OCI-LY1 (cell line): ENCODE data around the gene ATF6.

Experiments used
- H2AFZ ChIP-seq: fragments of 200-600 bp; sonication (generic), shearing (Covaris generic); 2 replicates; pipeline ENCODE4 v1.6.0; 2014; ENCODE audit warnings: antibody characterized with exemption, mild to moderate bottlenecking, low read length
- H3F3A ChIP-seq: fragments of 200-600 bp; sonication (generic), shearing (Covaris generic); 2 replicates; pipeline ENCODE4 v1.6.0; 2014; ENCODE audit warnings: mild to moderate bottlenecking, antibody characterized with exemption, low read length, moderate library complexity; ENCODE audit not compliant: insufficient read depth
- H3K27ac ChIP-seq: fragments of 200-600 bp; sonication (generic); 2 replicates; pipeline ENCODE4 v1.5.1; 2014; ENCODE audit warnings: low read length, mixed run types, mild to moderate bottlenecking, low read depth; ENCODE audit not compliant: poor library complexity, severe bottlenecking
- H3K27me3 ChIP-seq: fragments of 200-600 bp; sonication (generic); 2 replicates; pipeline ENCODE4 v1.6.0; 2014; ENCODE audit warnings: antibody characterized with exemption, mild to moderate bottlenecking, low read length, moderate library complexity; ENCODE audit not compliant: insufficient read depth
- H3K36me3 ChIP-seq: fragments of 200-600 bp; sonication (generic); 2 replicates; pipeline ENCODE4 v1.6.1; 2014; ENCODE audit warnings: mild to moderate bottlenecking, antibody characterized with exemption, low read length, moderate library complexity, mixed read lengths; ENCODE audit not compliant: insufficient read depth
- H3K4me1 ChIP-seq: fragments of 200-600 bp; sonication (generic); 2 replicates; pipeline ENCODE4 v1.5.1; 2014; ENCODE audit warnings: mild to moderate bottlenecking, low read length, moderate library complexity; ENCODE audit not compliant: insufficient read depth, severe bottlenecking
- H3K4me2 ChIP-seq: fragments of 200-600 bp; sonication (generic), shearing (Covaris generic); 2 replicates; pipeline ENCODE4 v1.6.1; 2014; ENCODE audit warnings: low read length
- H3K4me3 ChIP-seq: fragments of 200-600 bp; sonication (generic); 2 replicates; pipeline ENCODE4 v1.5.1; 2014; ENCODE audit warnings: low read length, low read depth, mild to moderate bottlenecking, mixed read lengths; ENCODE audit not compliant: poor library complexity, severe bottlenecking
- H3K79me2 ChIP-seq: fragments of 200-600 bp; shearing (Covaris generic); 2 replicates; pipeline ENCODE4 v1.6.1; 2016; ENCODE audit warnings: mixed run types, low read length, mixed read lengths; ENCODE audit not compliant: insufficient read depth
- H3K9ac ChIP-seq: fragments of 200-600 bp; sonication (generic), shearing (Covaris generic); 2 replicates; pipeline ENCODE4 v1.6.1; 2014; ENCODE audit warnings: mild to moderate bottlenecking, low read length, mixed read lengths
- H3K9me2 ChIP-seq: fragments of 200-600 bp; sonication (generic), shearing (Covaris generic); 2 replicates; pipeline ENCODE4 v1.6.1; 2014; ENCODE audit warnings: low read depth, mild to moderate bottlenecking, low read length, mixed read lengths
- H3K9me3 ChIP-seq: fragments of 200-600 bp; shearing (Covaris generic); 2 replicates; pipeline ENCODE4 v1.6.1; 2014; ENCODE audit warnings: low read length, mixed read lengths
- H4K20me1 ChIP-seq: fragments of 200-600 bp; sonication (generic), shearing (Covaris generic); 2 replicates; pipeline ENCODE4 v1.6.0; 2016; ENCODE audit warnings: mild to moderate bottlenecking, low read length; ENCODE audit not compliant: insufficient read depth
- CTCF ChIP-seq: fragments of 200-600 bp; sonication (generic), shearing (Covaris generic); IDR thresholded peaks from 2 replicates; pipeline ENCODE4 v1.5.1; 2017; ENCODE audit warnings: mild to moderate bottlenecking, antibody characterized with exemption, low read length, moderate library complexity, mixed read lengths
- EZH2 ChIP-seq: fragments of 200-600 bp; sonication (generic), shearing (Covaris generic); IDR thresholded peaks from 2 replicates; pipeline ENCODE4 v1.8.0; 2017; ENCODE audit warnings: borderline replicate concordance, mixed run types, mild to moderate bottlenecking, antibody characterized with exemption, low read length, moderate library complexity, mixed read lengths

Gene ATF6

GRCh38 chr1:161749509-161750407, 16.4 kb upstream of the ATF6 start, which contains the start of gene DUSP12:
Gene DUSP12, plus strand, starts transcription at chr1:161749786. Its CDS starts 16 bp downstream, at chr1:161749802.
- H3K9me2 ChIP-seq = no peaks in the 10 kb centered on the region
- H3K27ac ChIP-seq = peak within 1 kb of the TSS; percentile 72
- peaks cover 6% of the 10 kb centered on the region; the same call in 1 of the 2 replicates for H3K79me2 ChIP-seq
- no peaks in the 10 kb centered on the region for H3K9me3 ChIP-seq
- peak within 1 kb of the TSS; percentile 61; the same call in 1 of the 2 replicates for H2AFZ ChIP-seq
- TF ChIP-seq EZH2 (no peak), CTCF (peak; percentile 51)
- H3K4me1 ChIP-seq = peaks cover 33% of the 10 kb centered on the region
- peaks cover 32% of the 10 kb centered on the region for H3K36me3 ChIP-seq
- H4K20me1 ChIP-seq = no peaks in the 10 kb centered on the region
- H3K4me3 ChIP-seq = peak within 1 kb of the TSS; percentile 91
- no peaks in the 10 kb centered on the region for H3K27me3 ChIP-seq
- H3F3A ChIP-seq = no peaks in the 10 kb centered on the region
- H3K9ac ChIP-seq = peak within 1 kb of the TSS; percentile 78
- peak within 1 kb of the TSS; percentile 81 for H3K4me2 ChIP-seq

- Histone ChIP-seq H3K4me1 (peaks cover 29% of the 10 kb centered on the region), H4K20me1 (no peaks in the 10 kb centered on the region), H3K9ac (no peak overlapping the region; the same call in 1 of the 2 replicates), H3K27ac (peak overlapping the region; percentile 66), H3K9me3 (no peaks in the 10 kb centered on the region), H3K79me2 (peaks cover 12% of the 10 kb centered on the region), H2AFZ (no peak overlapping the region), H3K27me3 (no peaks in the 10 kb centered on the region), H3F3A (no peaks in the 10 kb centered on the region), H3K4me3 (peak overlapping the region; percentile 46), H3K36me3 (peaks cover 2% of the 10 kb centered on the region), H3K4me2 (peak overlapping the region; percentile 70), H3K9me2 (no peaks in the 10 kb centered on the region)
- TF ChIP-seq CTCF (peak; percentile 91), EZH2 (no peak)
Observed at GRCh38 chr1:161763522-161764098, 2.5 kb upstream of the ATF6 start.

- Histone ChIP-seq H3K4me1 (peaks cover 35% of the 10 kb centered on the region), H3K27me3 (no peaks in the 10 kb centered on the region), H4K20me1 (no peaks in the 10 kb centered on the region), H3F3A (no peaks in the 10 kb centered on the region), H3K27ac (no peak overlapping the region), H3K9ac (no peak overlapping the region), H3K36me3 (no peaks in the 10 kb centered on the region), H3K9me3 (no peaks in the 10 kb centered on the region), H3K4me3 (no peak overlapping the region), H2AFZ (no peak overlapping the region), H3K4me2 (no peak overlapping the region), H3K79me2 (peaks cover 14% of the 10 kb centered on the region), H3K9me2 (no peaks in the 10 kb centered on the region)
- TF ChIP-seq CTCF (no peak), EZH2 (no peak)
Observed at GRCh38 chr1:161768461-161768860, 2.3 kb downstream of the ATF6 start.
